SIG-M5 treated with dmso at 0.1 percent for 504 hours (cell line): ENCODE measurements around the gene ASF1B.

ENCODE experiments used
- DNase-seq: peaks from one replicate; lab custom pipeline; 2025; ENCODE audit not compliant: unreplicated experiment; lab: John Stamatoyannopoulos, UW

ASF1B gene

GRCh38 chr19:14138576-14139265 lies 2.3 kb upstream of the ASF1B start:
- no peak for DNase-seq

- no peak for DNase-seq
Observed at GRCh38 chr19:14135985-14136508, 342 bp downstream of the ASF1B start.

DNA sequence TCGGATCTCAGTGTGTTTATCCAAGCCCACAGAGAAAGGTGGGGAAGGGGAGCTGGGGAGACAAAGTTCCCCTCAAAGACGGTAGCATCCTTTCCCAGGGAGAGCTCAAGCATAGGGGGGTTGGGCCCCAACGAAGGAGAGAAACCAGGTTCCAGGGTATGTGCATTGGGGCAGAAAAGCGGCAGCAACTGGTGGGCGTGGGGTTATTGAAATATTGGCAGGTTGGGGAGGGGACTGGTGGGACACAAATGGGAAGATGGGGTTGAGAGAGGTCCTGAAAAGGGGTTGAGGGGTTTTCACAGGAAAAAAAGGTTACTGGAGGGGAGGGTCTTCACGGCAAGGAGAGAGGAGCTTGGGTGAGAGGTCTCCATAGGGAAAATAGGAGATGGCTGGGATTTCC lies 1.0 kb downstream of the ASF1B start:
- no peak for DNase-seq

DNA sequence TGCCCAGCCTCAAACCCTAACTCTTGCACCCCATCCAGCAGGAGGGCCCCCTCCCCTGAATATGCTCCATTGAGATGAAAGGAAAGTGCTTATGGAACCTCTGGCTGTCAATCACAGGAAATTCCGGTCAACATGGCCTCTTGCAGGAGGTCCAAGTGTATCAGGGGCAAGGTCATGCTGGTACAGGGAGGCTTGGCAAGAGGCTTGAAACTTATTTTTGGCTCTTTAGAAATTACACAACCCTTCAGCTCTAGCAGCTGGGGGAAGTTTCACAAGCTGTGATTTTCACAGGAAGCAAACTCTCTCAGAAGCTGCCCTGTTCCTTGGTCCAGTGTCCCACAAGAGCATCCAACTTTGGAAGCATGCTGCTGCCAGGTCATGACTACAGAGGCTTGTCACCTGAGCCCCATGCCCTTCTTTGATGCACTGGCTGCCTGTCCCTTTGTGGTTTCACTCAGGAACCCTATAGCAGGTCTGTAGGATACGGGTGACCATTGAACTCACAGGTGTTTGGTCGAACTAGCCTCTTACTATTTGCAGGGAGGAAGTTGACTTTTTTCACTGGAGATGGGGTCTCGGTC lies 8.4 kb downstream of the ASF1B start:
- peak; percentile 52 for DNase-seq

- DNase-seq = no peak
Observed at GRCh38 chr19:14127176-14127575, 9.2 kb downstream of the ASF1B start.

GRCh38 chr19:14122924-14123323 lies 13.5 kb downstream of the ASF1B start:
- no peak for DNase-seq

GRCh38 chr19:14120497-14120780 lies 15.9 kb downstream of the ASF1B start:
- DNase-seq = no peak

DNA sequence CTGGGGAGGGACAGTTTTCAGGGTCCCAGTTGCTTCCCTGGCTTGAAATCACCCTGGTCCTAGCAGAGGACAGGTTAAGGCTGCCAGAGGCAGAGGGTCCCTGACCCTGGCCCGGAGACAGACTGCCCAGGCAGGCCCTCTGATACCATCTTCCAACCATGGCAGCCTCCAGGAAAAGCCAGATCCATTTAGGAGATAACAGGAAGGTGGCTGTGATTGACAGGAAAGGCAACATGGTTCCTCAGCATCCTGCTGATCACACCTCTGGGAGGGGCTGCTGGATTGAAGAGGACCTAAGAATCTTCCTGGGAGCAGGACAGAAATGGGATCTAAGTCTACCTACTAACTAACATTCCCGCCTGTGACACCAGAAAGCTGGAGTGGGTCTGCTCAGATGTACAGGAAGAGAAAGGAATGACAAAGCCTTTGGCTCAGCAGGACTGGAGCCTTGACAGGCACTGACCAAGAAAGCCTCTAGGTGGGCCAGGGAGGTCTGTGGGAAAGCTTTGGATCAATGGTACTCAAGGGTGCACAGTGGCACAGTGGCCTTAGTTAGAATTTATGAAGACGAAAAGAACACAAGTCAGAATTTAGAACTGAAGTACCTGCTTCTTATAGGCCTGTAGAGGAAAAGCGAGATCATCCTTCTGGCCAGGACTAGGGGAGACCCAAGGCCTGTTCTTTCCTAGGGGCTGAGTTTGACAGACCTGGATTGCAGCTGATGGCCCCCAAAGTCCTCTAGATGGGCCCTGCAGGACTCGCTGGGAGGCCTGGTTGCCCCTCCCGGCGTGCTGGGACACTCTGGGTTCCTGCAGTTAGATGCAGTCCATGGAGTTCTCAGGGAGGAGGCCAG lies 16.5 kb downstream of the ASF1B start:
- no peak for DNase-seq

DNA sequence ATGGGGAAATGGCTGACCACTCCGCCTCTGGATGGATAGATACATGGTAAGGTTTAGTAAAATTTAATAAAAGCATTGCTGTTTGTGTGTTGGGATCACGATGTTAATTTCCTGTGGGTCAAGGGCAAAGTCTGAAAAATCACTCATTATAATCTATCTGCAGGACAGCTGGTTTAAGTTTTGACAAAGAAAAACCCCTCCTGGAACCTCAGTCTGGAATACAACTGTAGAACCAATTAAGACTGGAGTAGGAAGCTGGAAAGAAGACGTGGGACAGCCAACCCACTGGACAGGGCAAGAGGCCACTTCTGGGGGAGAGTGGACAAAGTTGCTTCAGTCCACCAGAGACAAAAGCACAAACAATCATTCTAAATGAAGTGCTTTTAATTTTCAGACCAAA lies 17.2 kb downstream of the ASF1B start:
- DNase-seq = no peak

GRCh38 chr19:14118165-14119051 lies 18.0 kb downstream of the ASF1B start:
- peak; percentile 96 for DNase-seq

DNA sequence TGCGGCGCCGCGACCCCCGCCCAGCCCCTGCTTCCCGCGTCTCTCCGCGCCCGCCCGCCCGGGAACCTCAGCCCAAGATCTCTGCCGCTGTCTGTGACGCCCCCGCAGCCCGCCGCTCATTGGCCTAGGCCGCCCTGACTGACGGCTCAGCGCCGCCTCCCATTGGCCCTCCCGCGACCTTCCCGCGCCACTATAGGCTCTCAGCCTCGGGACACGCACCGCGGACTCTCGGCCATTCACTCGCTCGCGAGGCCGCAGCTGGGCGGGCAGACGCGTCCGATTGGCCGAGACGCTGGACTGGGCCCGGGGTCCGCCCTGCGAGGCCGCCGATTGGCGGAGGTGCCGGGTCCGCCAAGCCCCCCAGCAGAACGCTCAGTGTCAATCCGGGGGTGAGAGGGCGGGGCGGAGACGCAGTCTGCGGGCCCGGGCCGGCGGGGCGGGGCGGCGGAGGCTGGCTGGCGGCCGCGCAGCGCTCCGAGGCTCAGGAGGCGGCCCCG lies 18.7 kb downstream of the ASF1B start, which contains the start of gene PRKACA:
Gene PRKACA, minus strand, starts transcription at position 95 of the 497 bp plus-strand sequence. CDS start 215 bp downstream, outside the sequence.
- DNase-seq = peak; percentile 96

DNA sequence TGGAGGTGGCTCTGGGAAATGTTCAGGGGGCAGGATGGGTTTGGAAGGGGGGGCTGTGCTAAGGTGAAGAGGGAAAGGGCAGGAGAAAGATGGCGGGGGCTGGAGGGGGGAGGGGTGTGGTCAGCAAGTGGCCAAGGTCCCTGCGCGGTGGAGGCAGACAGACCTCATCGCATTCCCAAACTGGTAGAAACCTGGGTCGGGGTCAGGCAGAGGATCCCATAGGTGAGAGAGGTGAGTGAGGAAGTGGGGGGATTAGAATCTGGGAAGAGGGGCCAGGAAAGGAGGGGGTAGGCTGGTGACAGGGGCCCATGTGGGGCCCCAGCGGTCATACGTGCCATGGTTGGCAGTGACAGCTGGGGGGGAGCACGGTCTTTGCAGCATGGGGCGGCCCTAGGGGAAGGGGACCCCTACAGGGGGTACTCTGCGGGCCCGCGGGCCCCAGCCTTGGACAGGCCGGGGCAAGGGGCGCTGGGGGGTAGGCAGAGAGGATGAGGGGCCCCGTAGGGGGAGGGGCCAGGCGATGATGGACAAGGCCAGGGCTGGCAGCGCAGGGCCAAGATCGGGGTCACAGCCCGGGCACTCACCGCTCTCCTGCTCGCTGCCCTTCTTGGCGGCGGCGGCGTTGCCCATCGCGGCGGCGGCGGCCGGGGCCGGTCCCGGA lies 19.3 kb downstream of the ASF1B start:
- no peak for DNase-seq

GRCh38 chr19:14116525-14116917 lies 19.9 kb downstream of the ASF1B start:
- no peak for DNase-seq

DNA sequence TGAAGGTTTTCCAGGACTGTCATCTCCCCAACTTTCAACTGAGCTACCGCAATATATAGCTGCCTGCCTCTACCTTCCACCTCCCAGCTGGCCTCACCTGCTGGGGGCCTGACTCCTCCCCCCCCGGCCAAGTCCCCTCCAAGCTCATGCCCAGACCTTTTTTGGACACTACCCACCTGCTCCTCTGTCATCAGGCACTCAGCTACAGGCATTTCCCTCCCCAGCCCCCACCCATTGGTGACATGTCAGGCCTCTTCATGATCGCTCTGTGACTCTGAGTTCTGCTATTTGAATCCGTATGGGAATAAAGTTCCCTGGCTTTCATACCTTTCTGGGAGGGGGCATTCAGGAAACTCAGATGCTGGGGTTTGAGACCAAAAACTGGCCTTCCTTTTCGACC lies 20.6 kb downstream of the ASF1B start:
- DNase-seq = no peak

GRCh38 chr19:14114854-14115253 lies 21.5 kb downstream of the ASF1B start:
- peak; percentile 62 for DNase-seq

- DNase-seq = no peak
Observed at GRCh38 chr19:14114439-14114838, 21.9 kb downstream of the ASF1B start.

DNA sequence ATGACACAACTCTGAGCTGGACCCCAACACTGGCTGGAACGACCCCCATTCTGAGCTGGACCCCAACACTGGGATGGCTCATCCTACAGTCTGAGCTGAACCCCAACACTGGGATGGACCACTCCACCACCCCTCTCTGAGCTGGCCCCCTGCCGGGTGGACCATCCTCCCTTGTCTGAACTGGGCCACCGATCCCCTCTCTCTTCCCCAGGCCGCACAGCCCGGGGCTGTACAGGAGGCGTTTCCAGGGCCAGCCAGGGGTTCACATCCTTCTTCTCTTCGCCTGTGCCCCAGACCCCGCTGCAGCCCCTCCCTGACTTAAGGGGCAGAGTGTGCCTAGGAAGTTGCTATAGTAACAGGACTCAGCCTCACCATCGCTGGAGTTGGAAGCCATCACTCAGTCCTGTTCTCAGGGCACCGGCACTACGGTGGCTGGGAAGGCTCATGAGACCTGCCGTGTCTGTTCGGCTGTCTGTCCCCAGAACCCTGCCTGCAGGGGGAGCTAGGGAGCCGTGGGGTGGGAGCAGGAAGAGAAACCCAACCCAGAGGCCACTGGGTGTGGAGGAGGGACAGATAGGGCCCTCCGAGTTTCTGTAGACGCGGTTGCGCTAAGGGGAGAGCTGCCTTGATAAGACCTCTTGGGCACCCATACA lies 22.5 kb downstream of the ASF1B start:
- peak; percentile 41 for DNase-seq

GRCh38 chr19:14112809-14113385 lies 23.5 kb downstream of the ASF1B start:
- no peak for DNase-seq

- DNase-seq = no peak
Observed at GRCh38 chr19:14112051-14112808, 24.2 kb downstream of the ASF1B start.
